K562 (cell line): ENCODE data around the gene GIGYF1. TPM values are rescaled to one million over a fixed set of nuclear protein-coding genes. Genes with fewer than 3 reads are reported as not detected.

Experiments
- ATAC-seq: fragments of 200-7000 bp; cut with Tn5 transposase; 3 replicates; pipeline ENCODE4 v1.9.1; 2020; ENCODE audit warnings: moderate library complexity
- BruUV-seq: library from RNA; stranded (reverse); fragments of 400-500 nt; replicated peaks from 2 replicates; lab custom pipeline; 2021; lab: Mats Ljungman, UMichigan
- CTCF ChIA-PET: fragments of 300-600 bp; formaldehyde crosslinking; extraction: SDS; loops from one replicate; lab custom pipeline; 2021; ENCODE audit warnings: low intra/inter-chr PET ratio; lab: Yijun Ruan, JAX
- POLR2A ChIA-PET: fragments of 300-600, 350-650 bp; sonication (Branson Sonifier 250); formaldehyde crosslinking; extraction: SDS; loops from one replicate; lab custom pipeline; 2021; ENCODE audit warnings: antibody characterized with exemption, inconsistent platforms; lab: Yijun Ruan, JAX
- DNase-seq, 4 experiments: peaks; one replicate each; pipeline versions ENCODE4 v3.0.0 to v3.0.0-alpha.2; 2011 to 2018; ENCODE audit warnings: low spot score in 3 of 4, mixed read lengths in 3 of 4; ENCODE audit errors: extremely low read depth in 1 of 4
- FAIRE-seq: peaks from 2 replicates; lab custom pipeline; 2011; peaks lifted over from hg19 to GRCh38; lab: Jason Lieb, UNC
- H2AFZ ChIP-seq: 2 replicates; pipeline ENCODE4 v1.6.0; 2011; ENCODE audit warnings: low read depth, low read length, control low read depth, inconsistent platforms
- H3K27ac ChIP-seq: fragments of 200-600 bp; 3 replicates; pipeline ENCODE4 v1.8.0; 2011; ENCODE audit warnings: low read depth, mild to moderate bottlenecking, control low read depth, inconsistent platforms, low read length, moderate library complexity, mixed read lengths; ENCODE audit errors: extremely low read depth
- H3K27me3 ChIP-seq, 2 experiments: fragments of 300-600 bp in 1 of 2; 2 replicates in 1 of 2; 3 replicates in 1 of 2; pipeline versions ENCODE4 v1.6.0 to v1.8.0; 2011; ENCODE audit warnings: inconsistent platforms in 2 of 2, low read length in 2 of 2, mild to moderate bottlenecking in 1 of 2, mixed read lengths in 1 of 2, moderate library complexity in 1 of 2; ENCODE audit not compliant: control insufficient read depth in 2 of 2, insufficient read depth in 2 of 2
- H3K36me3 ChIP-seq: fragments of 300-600 bp; 3 replicates; pipeline ENCODE4 v1.8.0; 2011; ENCODE audit warnings: mild to moderate bottlenecking, low read length, inconsistent platforms; ENCODE audit not compliant: control insufficient read depth, insufficient read depth
- H3K4me1 ChIP-seq, 2 experiments: fragments of 200-600 bp in 1 of 2; replicated peaks in 1 of 2; 2 replicates in 1 of 2; 3 replicates in 1 of 2; pipeline versions ENCODE4 v1.5.1 to v1.8.0; 2011; ENCODE audit warnings: inconsistent platforms in 2 of 2, low read length in 2 of 2, mild to moderate bottlenecking in 1 of 2, mixed read lengths in 1 of 2, moderate library complexity in 1 of 2; ENCODE audit not compliant: control insufficient read depth in 2 of 2, insufficient read depth in 2 of 2
- H3K4me2 ChIP-seq: 2 replicates; pipeline ENCODE4 v1.6.1; 2011; ENCODE audit warnings: low read length, control low read depth, inconsistent platforms, mixed read lengths; ENCODE audit not compliant: insufficient read depth
- H3K4me3 ChIP-seq: fragments of 200-600 bp; sonication (generic), shearing (Covaris generic); 2 replicates; pipeline ENCODE4 v1.5.1; 2016; ENCODE audit warnings: control low read depth, inconsistent platforms
- H3K79me2 ChIP-seq: fragments of 200-600 bp; 3 replicates; pipeline ENCODE4 v1.8.0; 2011; ENCODE audit warnings: low read length, inconsistent platforms; ENCODE audit not compliant: control insufficient read depth, insufficient read depth
- H3K9ac ChIP-seq, 2 experiments: 2 replicates each; pipeline versions ENCODE4 v1.6.0 to v1.6.1; 2011; ENCODE audit warnings: low read depth in 2 of 2, low read length in 2 of 2, control low read depth in 1 of 2, inconsistent platforms in 1 of 2, mild to moderate bottlenecking in 1 of 2, mixed read lengths in 1 of 2; ENCODE audit not compliant: insufficient read depth in 1 of 2
- H3K9me1 ChIP-seq: one replicate; pipeline ENCODE4 v1.6.0; 2011; ENCODE audit warnings: inconsistent platforms, mild to moderate bottlenecking, low read length, moderate library complexity; ENCODE audit not compliant: control insufficient read depth, insufficient read depth
- H3K9me3 ChIP-seq: replicated peaks from 2 replicates; pipeline ENCODE4 v1.5.1; 2011; ENCODE audit warnings: low read depth, low read length, inconsistent platforms; ENCODE audit not compliant: control insufficient read depth, insufficient read depth
- H4K20me1 ChIP-seq: replicated peaks from 2 replicates; pipeline ENCODE4 v1.6.1; 2011; ENCODE audit warnings: low read length, inconsistent platforms, mixed read lengths; ENCODE audit not compliant: control insufficient read depth, insufficient read depth
- CBX2 ChIP-seq: fragments of 200-600 bp; sonication (generic); IDR thresholded peaks from one replicate; pipeline ENCODE4 v1.6.1; 2012; ENCODE audit warnings: mild to moderate bottlenecking, low read length, inconsistent platforms; ENCODE audit not compliant: insufficient read depth, poor library complexity, severe bottlenecking
- RBM25 ChIP-seq: fragments of 200-400 bp; formaldehyde crosslinking; IDR thresholded peaks from 2 replicates; pipeline ENCODE4 v1.6.1; 2018; ENCODE audit warnings: low read length, low read depth, moderate library complexity; ENCODE audit not compliant: severe bottlenecking
- USF1 ChIP-seq: sonication (generic); formaldehyde crosslinking; IDR thresholded peaks from 2 replicates; pipeline ENCODE4 v1.9.0; 2022; ENCODE audit warnings: mild to moderate bottlenecking, missing genetic modification reagents
- WGBS: fragments of 100-300 bp; shearing (Covaris generic); methylation state at CpG from one replicate; pipeline ENCODE4 v1.1.6; 2016; ENCODE audit warnings: low coverage, mixed read lengths; ENCODE audit not compliant: insufficient coverage; ENCODE audit errors: missing lambda C conversion rate; 5-methylcytosine and 5-hydroxymethylcytosine counted together
- in situ Hi-C: fragments of 300-500 bp; cut with MboI; formaldehyde crosslinking; loops from 4 replicates; pipeline ENCODE4 v1.15.0; 2018; ENCODE audit warnings: inconsistent platforms, mixed read lengths
- intact Hi-C: fragments of 100-400 bp; cut with micrococcal nuclease; formaldehyde crosslinking; loops from 2 replicates; pipeline ENCODE4 v1.14.2; 2022
- polyA plus RNA-seq, 8 experiments: library from polyadenylated mRNA; depleted of rRNA in 4 of 8; stranded (reverse) in 5 of 8; unstranded in 3 of 8; fragments of >200 nt; fragmentation: Nextera tagmentation in 2 of 8; fragmentation: Illumina TruSeq in 1 of 8; extraction: Ambion mirVana in 2 of 8; extraction: Trizol in 1 of 8; gene quantifications; 2 replicates each; pipeline versions ENCODE4 v1.2.1 to v1.2.3, GENCODE V29; 2011 to 2014; ENCODE audit warnings: inconsistent platforms in 1 of 8, missing spikeins in 1 of 8
- total RNA-seq, 7 experiments: library from RNA; depleted of rRNA in 6 of 7; stranded (reverse); fragments of >200 nt in 6 of 7; fragmentation: Illumina TruSeq in 2 of 7; extraction: Trizol in 2 of 7; gene quantifications; 2 replicates each; pipeline versions ENCODE4 v1.2.1 to v1.2.3, GENCODE V29; 2011 to 2021; ENCODE audit warnings: low replicate concordance in 1 of 7
- TF ChIP-seq, protein P1 (sequence below): fragments of 450-650 bp; IDR thresholded peaks from 2 replicates; pipeline ENCODE4 v1.6.1; 2017; ENCODE audit warnings: antibody characterized with exemption
- TF ChIP-seq, protein P2 (sequence below): fragments of 450-650 bp; IDR thresholded peaks from 2 replicates; pipeline ENCODE4 v1.6.1; 2018; ENCODE audit warnings: mild to moderate bottlenecking, low read depth; ENCODE audit not compliant: partially characterized antibody
- TF ChIP-seq, protein P3 (sequence below): sonication (generic); formaldehyde crosslinking; IDR thresholded peaks from 2 replicates; pipeline ENCODE4 v1.8.0; 2023; ENCODE audit warnings: mild to moderate bottlenecking, missing genetic modification reagents
- TF ChIP-seq, protein P4 (sequence below): fragments of 250-450 bp; sonication (Bioruptor Pico); IDR thresholded peaks from 2 replicates; pipeline ENCODE4 v1.4.0; 2020; ENCODE audit warnings: mild to moderate bottlenecking, moderate library complexity, borderline replicate concordance

Gene GIGYF1
- total and polyA plus RNA-seq, 9 of the 15 experiments (the other 6 are each of a cell fraction or from before 2014, with no cell fraction given): 0.56 to 76.2 (median 16.8) TPM

DNA sequence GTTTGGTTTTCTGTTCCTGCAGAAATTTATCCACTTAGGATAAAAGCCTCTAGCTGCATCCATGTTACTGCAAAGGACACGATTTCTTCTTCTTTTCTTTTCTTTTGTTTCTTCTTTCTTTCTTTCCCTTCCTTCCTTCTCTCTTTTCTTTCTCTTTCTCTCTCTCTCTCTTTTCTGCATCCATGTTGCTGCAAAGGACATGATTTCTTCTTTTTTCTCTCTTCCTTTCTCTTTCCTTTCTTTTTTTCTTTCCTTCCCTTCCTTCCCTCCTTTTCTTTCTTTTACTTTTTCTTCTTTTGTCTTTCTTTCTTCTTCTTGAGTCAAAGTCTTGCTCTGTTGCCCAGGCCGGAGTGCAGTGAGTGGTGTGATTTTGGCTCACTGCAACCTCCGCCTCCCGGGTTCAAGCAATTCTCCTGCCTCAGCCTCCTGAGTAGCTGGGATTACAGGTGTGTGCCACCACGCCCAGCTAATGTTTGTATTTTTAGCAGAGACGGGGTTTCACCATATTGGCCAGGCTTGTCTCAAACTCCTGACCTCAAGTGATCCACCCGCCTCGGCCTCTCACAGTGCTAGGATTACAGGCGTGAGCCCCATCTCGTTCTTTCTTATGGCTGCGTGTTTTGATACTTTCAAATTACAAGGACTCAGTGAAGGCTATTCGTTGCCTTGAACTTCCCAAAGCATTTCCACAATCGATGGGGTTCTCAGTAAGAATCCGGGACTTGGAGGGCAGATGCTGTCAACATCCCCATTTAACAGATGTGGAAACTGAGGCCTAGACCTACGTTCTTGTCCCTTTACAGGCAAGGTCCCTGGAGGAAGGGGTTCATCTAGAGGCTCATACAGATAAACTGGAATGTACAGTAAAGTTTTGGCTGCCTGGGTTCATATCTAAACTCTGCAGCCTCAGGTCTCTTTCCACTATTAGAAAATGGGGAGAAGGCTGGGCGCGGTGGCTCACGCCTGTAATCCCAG is 22.4 kb downstream of the GIGYF1 start:
- no TSS peak for BruUV-seq
- peaks cover 0 to 36% of the 10 kb centered on the region in 2 experiments; a peak in 4 of 5 replicates for H3K4me1 ChIP-seq
- intact Hi-C loops: loop anchor here (2.0 to 5.0 kb wide), 2 partner anchors 44 to 67 kb away; no protein-coding TSS in a partner anchor
- DNase-seq (no peak), FAIRE-seq (peak; percentile 48), ATAC-seq (no peak)
- no peak overlapping the region for H3K9ac ChIP-seq
- in situ Hi-C loops: no loop called here
- no peaks in the 10 kb centered on the region for H3K9me1 ChIP-seq
- H3K36me3 ChIP-seq: peaks cover 4% of the 10 kb centered on the region; the same call in 2 of the 3 replicates
- no peak overlapping the region for H3K27ac ChIP-seq
- no peaks in the 10 kb centered on the region for H3K27me3 ChIP-seq
- no peaks in the 10 kb centered on the region for H3K9me3 ChIP-seq
- 70% methylated on average over 14 of the region's 18 CpGs for WGBS
- no peak overlapping the region for H3K4me2 ChIP-seq
- H4K20me1 ChIP-seq: no peaks in the 10 kb centered on the region; the same call in 1 of the 2 replicates
- ChIA-PET POLR2A (interaction anchor here (0.6 to 0.7 kb wide), 2 partner anchors 20 to 202 kb away, joined by 3 read pairs; no protein-coding TSS in a partner anchor), CTCF (no interaction called here)
- no peak overlapping the region for H2AFZ ChIP-seq
- H3K79me2 ChIP-seq: peaks cover 30% of the 10 kb centered on the region
- H3K4me3 ChIP-seq: no peak overlapping the region
- TF ChIP-seq RBM25 (peak; percentile 91), USF1 (no peak), CBX2 (no peak)
- TF ChIP-seq, protein P1, sequence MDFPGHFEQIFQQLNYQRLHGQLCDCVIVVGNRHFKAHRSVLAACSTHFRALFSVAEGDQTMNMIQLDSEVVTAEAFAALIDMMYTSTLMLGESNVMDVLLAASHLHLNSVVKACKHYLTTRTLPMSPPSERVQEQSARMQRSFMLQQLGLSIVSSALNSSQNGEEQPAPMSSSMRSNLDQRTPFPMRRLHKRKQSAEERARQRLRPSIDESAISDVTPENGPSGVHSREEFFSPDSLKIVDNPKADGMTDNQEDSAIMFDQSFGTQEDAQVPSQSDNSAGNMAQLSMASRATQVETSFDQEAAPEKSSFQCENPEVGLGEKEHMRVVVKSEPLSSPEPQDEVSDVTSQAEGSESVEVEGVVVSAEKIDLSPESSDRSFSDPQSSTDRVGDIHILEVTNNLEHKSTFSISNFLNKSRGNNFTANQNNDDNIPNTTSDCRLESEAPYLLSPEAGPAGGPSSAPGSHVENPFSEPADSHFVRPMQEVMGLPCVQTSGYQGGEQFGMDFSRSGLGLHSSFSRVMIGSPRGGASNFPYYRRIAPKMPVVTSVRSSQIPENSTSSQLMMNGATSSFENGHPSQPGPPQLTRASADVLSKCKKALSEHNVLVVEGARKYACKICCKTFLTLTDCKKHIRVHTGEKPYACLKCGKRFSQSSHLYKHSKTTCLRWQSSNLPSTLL: peak; percentile 44; the same call in 1 of the 2 replicates
- TF ChIP-seq, protein P2, sequence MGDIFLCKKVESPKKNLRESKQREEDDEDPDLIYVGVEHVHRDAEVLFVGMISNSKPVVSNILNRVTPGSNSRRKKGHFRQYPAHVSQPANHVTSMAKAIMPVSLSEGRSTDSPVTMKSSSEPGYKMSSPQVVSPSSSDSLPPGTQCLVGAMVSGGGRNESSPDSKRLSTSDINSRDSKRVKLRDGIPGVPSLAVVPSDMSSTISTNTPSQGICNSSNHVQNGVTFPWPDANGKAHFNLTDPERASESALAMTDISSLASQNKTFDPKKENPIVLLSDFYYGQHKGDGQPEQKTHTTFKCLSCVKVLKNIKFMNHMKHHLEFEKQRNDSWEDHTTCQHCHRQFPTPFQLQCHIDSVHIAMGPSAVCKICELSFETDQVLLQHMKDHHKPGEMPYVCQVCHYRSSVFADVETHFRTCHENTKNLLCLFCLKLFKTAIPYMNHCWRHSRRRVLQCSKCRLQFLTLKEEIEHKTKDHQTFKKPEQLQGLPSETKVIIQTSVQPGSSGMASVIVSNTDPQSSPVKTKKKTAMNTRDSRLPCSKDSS: no peak
- TF ChIP-seq, protein P3, sequence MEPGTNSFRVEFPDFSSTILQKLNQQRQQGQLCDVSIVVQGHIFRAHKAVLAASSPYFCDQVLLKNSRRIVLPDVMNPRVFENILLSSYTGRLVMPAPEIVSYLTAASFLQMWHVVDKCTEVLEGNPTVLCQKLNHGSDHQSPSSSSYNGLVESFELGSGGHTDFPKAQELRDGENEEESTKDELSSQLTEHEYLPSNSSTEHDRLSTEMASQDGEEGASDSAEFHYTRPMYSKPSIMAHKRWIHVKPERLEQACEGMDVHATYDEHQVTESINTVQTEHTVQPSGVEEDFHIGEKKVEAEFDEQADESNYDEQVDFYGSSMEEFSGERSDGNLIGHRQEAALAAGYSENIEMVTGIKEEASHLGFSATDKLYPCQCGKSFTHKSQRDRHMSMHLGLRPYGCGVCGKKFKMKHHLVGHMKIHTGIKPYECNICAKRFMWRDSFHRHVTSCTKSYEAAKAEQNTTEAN (CRISPR knock-in tag): no peak
- TF ChIP-seq, protein P4, sequence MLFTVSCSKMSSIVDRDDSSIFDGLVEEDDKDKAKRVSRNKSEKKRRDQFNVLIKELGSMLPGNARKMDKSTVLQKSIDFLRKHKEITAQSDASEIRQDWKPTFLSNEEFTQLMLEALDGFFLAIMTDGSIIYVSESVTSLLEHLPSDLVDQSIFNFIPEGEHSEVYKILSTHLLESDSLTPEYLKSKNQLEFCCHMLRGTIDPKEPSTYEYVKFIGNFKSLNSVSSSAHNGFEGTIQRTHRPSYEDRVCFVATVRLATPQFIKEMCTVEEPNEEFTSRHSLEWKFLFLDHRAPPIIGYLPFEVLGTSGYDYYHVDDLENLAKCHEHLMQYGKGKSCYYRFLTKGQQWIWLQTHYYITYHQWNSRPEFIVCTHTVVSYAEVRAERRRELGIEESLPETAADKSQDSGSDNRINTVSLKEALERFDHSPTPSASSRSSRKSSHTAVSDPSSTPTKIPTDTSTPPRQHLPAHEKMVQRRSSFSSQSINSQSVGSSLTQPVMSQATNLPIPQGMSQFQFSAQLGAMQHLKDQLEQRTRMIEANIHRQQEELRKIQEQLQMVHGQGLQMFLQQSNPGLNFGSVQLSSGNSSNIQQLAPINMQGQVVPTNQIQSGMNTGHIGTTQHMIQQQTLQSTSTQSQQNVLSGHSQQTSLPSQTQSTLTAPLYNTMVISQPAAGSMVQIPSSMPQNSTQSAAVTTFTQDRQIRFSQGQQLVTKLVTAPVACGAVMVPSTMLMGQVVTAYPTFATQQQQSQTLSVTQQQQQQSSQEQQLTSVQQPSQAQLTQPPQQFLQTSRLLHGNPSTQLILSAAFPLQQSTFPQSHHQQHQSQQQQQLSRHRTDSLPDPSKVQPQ (CRISPR knock-in tag): no peak
